H1 (cell line): ENCODE data around the gene ANKRD30A. TPM values are rescaled to one million over a fixed set of nuclear protein-coding genes. Genes with fewer than 3 reads are reported as not detected.

ENCODE experiments used
- CTCF ChIA-PET: fragments of 300-600 bp; sonication (Branson Sonifier 250); formaldehyde crosslinking; loops from one replicate; lab custom pipeline; 2021; ENCODE audit not compliant: partially characterized antibody; lab: Charles Lee
- POLR2A ChIA-PET: fragments of 300-600 bp; sonication (Branson Sonifier 250); formaldehyde crosslinking; loops from one replicate; lab custom pipeline; 2021; ENCODE audit warnings: inconsistent platforms; ENCODE audit not compliant: partially characterized antibody; lab: Charles Lee
- DNase-seq, 2 experiments: peaks; one replicate each; pipeline versions ENCODE4 v3.0.0 to v3.0.0-alpha.2; 2010 to 2022; ENCODE audit warnings: low spot score in 2 of 2, low read depth in 1 of 2, mixed read lengths in 1 of 2
- FAIRE-seq: peaks from 2 replicates; lab custom pipeline; 2011; peaks lifted over from hg19 to GRCh38; lab: Jason Lieb, UNC
- H2AFZ ChIP-seq: 2 replicates; pipeline ENCODE4 v1.8.1; 2012; ENCODE audit warnings: low read length, inconsistent platforms
- H2AK5ac ChIP-seq: 2 replicates; pipeline ENCODE4 v1.6.1; 2013; ENCODE audit warnings: low read depth, low read length
- H2BK120ac ChIP-seq: replicated peaks from 2 replicates; pipeline ENCODE3; 2013; ENCODE audit warnings: low read depth, low read length, inconsistent platforms
- H2BK12ac ChIP-seq: 2 replicates; pipeline ENCODE4 v1.6.1; 2013; ENCODE audit warnings: low read depth, low read length
- H2BK15ac ChIP-seq: 2 replicates; pipeline ENCODE4 v1.6.1; 2013; ENCODE audit warnings: low read length
- H2BK20ac ChIP-seq: 2 replicates; pipeline ENCODE4 v1.6.1; 2013; ENCODE audit warnings: low read length
- H2BK5ac ChIP-seq: 2 replicates; pipeline ENCODE4 v1.6.1; 2013; ENCODE audit warnings: low read depth, low read length
- H3K14ac ChIP-seq: 2 replicates; pipeline ENCODE4 v1.6.1; 2013; ENCODE audit warnings: inconsistent platforms; ENCODE audit not compliant: insufficient read length
- H3K18ac ChIP-seq: 2 replicates; pipeline ENCODE4 v1.6.1; 2013; ENCODE audit warnings: low read length; ENCODE audit errors: extremely low read depth
- H3K23ac ChIP-seq: 2 replicates; pipeline ENCODE4 v1.6.1; 2013; ENCODE audit warnings: inconsistent platforms; ENCODE audit not compliant: insufficient read length
- H3K23me2 ChIP-seq: 2 replicates; pipeline ENCODE4 v1.6.1; 2013; ENCODE audit warnings: low read depth, low read length
- H3K27ac ChIP-seq: 2 replicates; pipeline ENCODE4 v1.6.1; 2011; ENCODE audit warnings: low read depth, low read length, inconsistent platforms
- H3K27me3 ChIP-seq, 4 experiments: replicated peaks in 1 of 4; 1 replicate in 1 of 4; 2 replicates in 3 of 4; pipeline versions ENCODE4 v1.6.1 to v1.8.1; 2011 to 2013; ENCODE audit warnings: low read length in 3 of 4, mild to moderate bottlenecking in 3 of 4, inconsistent platforms in 2 of 4, mixed read lengths in 2 of 4, moderate library complexity in 1 of 4; ENCODE audit not compliant: control insufficient read depth in 3 of 4, insufficient read depth in 3 of 4; ENCODE audit errors: extremely low read depth in 1 of 4
- H3K36me3 ChIP-seq, 4 experiments: 2 replicates each; pipeline versions ENCODE4 v1.6.1 to v1.8.1; 2011 to 2013; ENCODE audit warnings: mild to moderate bottlenecking in 4 of 4, low read length in 3 of 4, moderate library complexity in 2 of 4, control low read depth in 1 of 4, inconsistent platforms in 1 of 4; ENCODE audit not compliant: insufficient read depth in 4 of 4, control insufficient read depth in 2 of 4
- H3K4ac ChIP-seq: replicated peaks from 2 replicates; pipeline ENCODE3; 2013; ENCODE audit warnings: low read length, low read depth, mixed read lengths, inconsistent platforms; ENCODE audit not compliant: insufficient read length
- H3K4me1 ChIP-seq, 4 experiments: replicated peaks in 1 of 4; 1 replicate in 1 of 4; 2 replicates in 3 of 4; pipeline versions ENCODE4 v1.6.1 to v1.8.1; 2011 to 2013; ENCODE audit warnings: low read length in 3 of 4, inconsistent platforms in 2 of 4, mixed read lengths in 1 of 4; ENCODE audit not compliant: insufficient read depth in 4 of 4, control insufficient read depth in 3 of 4
- H3K4me2 ChIP-seq, 2 experiments: 2 replicates each; pipeline versions ENCODE4 v1.6.1 to v1.8.1; 2011 to 2013; ENCODE audit warnings: low read depth in 2 of 2, low read length in 2 of 2, control low read depth in 1 of 2, inconsistent platforms in 1 of 2, mild to moderate bottlenecking in 1 of 2; ENCODE audit not compliant: insufficient read depth in 1 of 2
- H3K4me3 ChIP-seq, 4 experiments: fragments of 200-600, 300-600 bp in 1 of 4; sonication (generic), shearing (Covaris generic), sonication (Bioruptor Twin) in 1 of 4; 2 replicates each; pipeline versions ENCODE4 v1.5.1 to v1.8.1; 2011 to 2016; ENCODE audit warnings: low read length in 4 of 4, low read depth in 3 of 4, control low read depth in 2 of 4, inconsistent platforms in 2 of 4, mild to moderate bottlenecking in 2 of 4, mixed read lengths in 1 of 4, moderate library complexity in 1 of 4; ENCODE audit not compliant: insufficient read depth in 2 of 4; ENCODE audit errors: extremely low read depth in 1 of 4
- H3K56ac ChIP-seq: replicated peaks from 2 replicates; pipeline ENCODE3; 2013; ENCODE audit warnings: low read depth, mild to moderate bottlenecking, mixed read lengths, low read length, inconsistent platforms; ENCODE audit not compliant: insufficient read length
- H3K79me1 ChIP-seq: 2 replicates; pipeline ENCODE4 v1.6.1; 2013; ENCODE audit warnings: low read depth, low read length, control low read depth
- H3K79me2 ChIP-seq, 2 experiments: 2 replicates each; pipeline versions ENCODE4 v1.6.1 to v1.8.1; 2012 to 2013; ENCODE audit warnings: low read length in 2 of 2, mild to moderate bottlenecking in 2 of 2, inconsistent platforms in 1 of 2; ENCODE audit not compliant: insufficient read depth in 2 of 2, control insufficient read depth in 1 of 2
- H3K9ac ChIP-seq, 4 experiments: replicated peaks in 1 of 4; 1 replicate in 1 of 4; 2 replicates in 3 of 4; pipeline versions ENCODE4 v1.6.1 to v1.8.1; 2011 to 2013; ENCODE audit warnings: low read depth in 3 of 4, low read length in 3 of 4, control low read depth in 2 of 4, mild to moderate bottlenecking in 2 of 4, moderate library complexity in 2 of 4, inconsistent platforms in 1 of 4; ENCODE audit errors: extremely low read depth in 1 of 4
- H3K9me3 ChIP-seq, 2 experiments: 2 replicates each; pipeline versions ENCODE4 v1.6.1 to v1.8.1; 2012 to 2013; ENCODE audit warnings: mild to moderate bottlenecking in 2 of 2, moderate library complexity in 2 of 2, control low read depth in 1 of 2, inconsistent platforms in 1 of 2, low read depth in 1 of 2, low read length in 1 of 2, mixed read lengths in 1 of 2; ENCODE audit not compliant: insufficient read depth in 2 of 2
- H4K20me1 ChIP-seq, 2 experiments: replicated peaks in 1 of 2; 2 replicates each; pipeline versions ENCODE3 to v1.8.1; 2011 to 2013; ENCODE audit warnings: inconsistent platforms in 2 of 2, low read length in 2 of 2, mild to moderate bottlenecking in 1 of 2; ENCODE audit not compliant: insufficient read depth in 2 of 2, control insufficient read depth in 1 of 2
- H4K5ac ChIP-seq: 2 replicates; pipeline ENCODE4 v1.6.1; 2013; ENCODE audit warnings: low read length, low read depth, mixed read lengths, inconsistent platforms; ENCODE audit not compliant: insufficient read length
- H4K8ac ChIP-seq: 2 replicates; pipeline ENCODE4 v1.8.0; 2013; ENCODE audit warnings: mild to moderate bottlenecking, moderate library complexity, low read length, inconsistent platforms; ENCODE audit not compliant: insufficient read depth; ENCODE audit errors: extremely low read depth
- H4K91ac ChIP-seq: replicated peaks from 2 replicates; pipeline ENCODE3; 2013; ENCODE audit warnings: low read length, mixed read lengths, inconsistent platforms; ENCODE audit not compliant: insufficient read length
- CBX8 ChIP-seq: fragments of 300-800, 300-1000 bp; sonication (generic); IDR thresholded peaks from 2 replicates; pipeline ENCODE4 v1.7.1; 2016; ENCODE audit warnings: low read depth, low read length, borderline replicate concordance
- CEBPB ChIP-seq: IDR thresholded peaks from 2 replicates; pipeline ENCODE4 v1.6.1; 2012; ENCODE audit warnings: low read depth, low read length
- KDM1A ChIP-seq: fragments of 200-600, 300-600 bp; sonication (generic); IDR thresholded peaks from 2 replicates; pipeline ENCODE4 v1.7.1; 2016; ENCODE audit warnings: mild to moderate bottlenecking, low read length, borderline replicate concordance
- KDM4A ChIP-seq: IDR thresholded peaks from one replicate; pipeline ENCODE4 v1.7.1; 2012; ENCODE audit warnings: low read depth, mild to moderate bottlenecking, moderate library complexity, low read length, inconsistent platforms; ENCODE audit not compliant: severe bottlenecking
- MAFK ChIP-seq: IDR thresholded peaks from 2 replicates; pipeline ENCODE4 v1.6.1; 2012; ENCODE audit warnings: low read depth, mild to moderate bottlenecking, improper control_type of control experiment, low read length
- RBBP5 ChIP-seq: IDR thresholded peaks from 2 replicates; pipeline ENCODE4 v1.7.1; 2012; ENCODE audit warnings: low read depth, mild to moderate bottlenecking, inconsistent platforms, low read length, moderate library complexity, borderline replicate concordance
- WGBS, 2 experiments: shearing (Covaris generic) in 1 of 2; methylation state at CpG; one replicate each; pipeline versions ENCODE4 v1.1.6 to v1.1.7; 2013 to 2015; ENCODE audit warnings: low lambda C conversion rate in 2 of 2, mixed read lengths in 2 of 2, inconsistent platforms in 1 of 2, low coverage in 1 of 2, missing lambda C conversion rate in 1 of 2; ENCODE audit not compliant: insufficient replicate concordance in 2 of 2, insufficient coverage in 1 of 2, insufficient read length in 1 of 2; ENCODE audit errors: extremely low coverage in 1 of 2, missing lambda C conversion rate in 1 of 2; 5-methylcytosine and 5-hydroxymethylcytosine counted together
- polyA plus RNA-seq, 7 experiments: library from polyadenylated mRNA; depleted of rRNA in 3 of 7; stranded (reverse) in 5 of 7; unstranded in 2 of 7; fragments of >200 nt in 5 of 7; fragments of 200-250 nt in 2 of 7; gene quantifications; 1 replicate in 5 of 7; 2 replicates in 1 of 7; 4 replicates in 1 of 7; pipeline versions ENCODE4 v1.2.1 to v1.2.3, GENCODE V29; 2011 to 2013; ENCODE audit warnings: missing spikeins in 2 of 7, mixed read lengths in 2 of 7
- total RNA-seq: library from RNA; stranded (reverse); fragmentation: NEBNext Ultra II Directional; extraction: Animal tissue kit (Norgen Biotek cat#: 25700); gene quantifications from 2 replicates; pipeline ENCODE4 v1.2.1, GENCODE V29; 2021

The ANKRD30A gene
- total and polyA plus RNA-seq, 2 of the 8 experiments (the other 6 are each of a cell fraction or from before 2014, with no cell fraction given) = not detected

GRCh38 chr10:37275216-37275777 lies 149.9 kb downstream of the ANKRD30A start:
- no peak for FAIRE-seq
- no peak overlapping the region for H3K4me3 ChIP-seq
- no peaks in the 10 kb centered on the region for H3K4me1 ChIP-seq
- H4K20me1 ChIP-seq = no peaks in the 10 kb centered on the region
- H4K8ac ChIP-seq = no peak overlapping the region
- no peak overlapping the region for H2BK12ac ChIP-seq
- no peaks in the 10 kb centered on the region for H3K23me2 ChIP-seq
- no peak overlapping the region for H3K27ac ChIP-seq
- no peak overlapping the region for H3K4ac ChIP-seq
- H4K5ac ChIP-seq = no peak overlapping the region
- H4K91ac ChIP-seq = no peak overlapping the region
- DNase-seq = no peak
- POLR2A ChIA-PET = no interaction called here
- H2BK5ac ChIP-seq = no peak overlapping the region
- H3K27me3 ChIP-seq = no peaks in the 10 kb centered on the region
- H2AFZ ChIP-seq = no peak overlapping the region
- H3K14ac ChIP-seq = no peak overlapping the region
- no peak overlapping the region for H3K56ac ChIP-seq
- no peak overlapping the region for H3K23ac ChIP-seq
- TF ChIP-seq CBX8 = no peak
- TF ChIP-seq CEBPB = no peak
- TF ChIP-seq KDM4A = no peak
- no peak for TF ChIP-seq RBBP5
- no peak for TF ChIP-seq KDM1A
- no peak for TF ChIP-seq MAFK
- TF ChIP-seq, all 59 proteins: peak for 0
- Histone ChIP-seq H3K79me2 (no peaks in the 10 kb centered on the region), H3K4me2 (no peak overlapping the region), H3K79me1 (no peaks in the 10 kb centered on the region), H2AK5ac (no peak overlapping the region), H3K9me3 (peaks cover 43 to 46% of the 10 kb centered on the region in 2 experiments), H3K36me3 (peaks cover 0 to 8% (median 0%) of the 10 kb centered on the region in 4 experiments; a peak in 1 of 8 replicates), H2BK15ac (no peak overlapping the region), H3K18ac (no peak overlapping the region), H3K9ac (no peak overlapping the region), H2BK20ac (no peak overlapping the region), H2BK120ac (no peak overlapping the region)
- CTCF ChIA-PET = interaction anchor here (1.3 kb wide), 1 partner anchor 12 kb away, joined by 3 read pairs; no protein-coding TSS in a partner anchor
- 98% methylated on average over 17 of the region's 17 CpGs; no CpG with 5 or more reads in 1 of the 2 experiments for WGBS, 2 experiments
